Smooth muscle cell of the brain vasculature (primary cell): ENCODE data around the gene RGL4.
A peak's percentile ranks its signal among the peaks of the same experiment; 100 is the strongest.
"Not testable (repeated sequence)": the region's sequence is repeated elsewhere in the genome, so short reads cannot be mapped to it uniquely, and the experiment has no call there.

ENCODE experiments used
- DNase-seq: peaks from one replicate; pipeline ENCODE4 v3.0.0-alpha.2; 2012; ENCODE audit warnings: low read depth, low spot score

RGL4 gene

GRCh38 chr22:23698094-23698493 lies 7.3 kb downstream of the RGL4 start:
- no peak for DNase-seq

- DNase-seq: no peak
Observed at GRCh38 chr22:23698673-23699235, 7.9 kb downstream of the RGL4 start.

- no peak for DNase-seq
Observed at GRCh38 chr22:23700706-23701105, 9.9 kb downstream of the RGL4 start.

- no peak for DNase-seq
Observed at GRCh38 chr22:23704062-23704461, 13.2 kb downstream of the RGL4 start.

GRCh38 chr22:23704829-23705228 lies 14.0 kb downstream of the RGL4 start:
- DNase-seq: no peak

- DNase-seq: no peak
Observed at GRCh38 chr22:23705358-23705757, 14.5 kb downstream of the RGL4 start.

- no peak for DNase-seq
Observed at GRCh38 chr22:23708270-23708669, 17.5 kb downstream of the RGL4 start.

DNA sequence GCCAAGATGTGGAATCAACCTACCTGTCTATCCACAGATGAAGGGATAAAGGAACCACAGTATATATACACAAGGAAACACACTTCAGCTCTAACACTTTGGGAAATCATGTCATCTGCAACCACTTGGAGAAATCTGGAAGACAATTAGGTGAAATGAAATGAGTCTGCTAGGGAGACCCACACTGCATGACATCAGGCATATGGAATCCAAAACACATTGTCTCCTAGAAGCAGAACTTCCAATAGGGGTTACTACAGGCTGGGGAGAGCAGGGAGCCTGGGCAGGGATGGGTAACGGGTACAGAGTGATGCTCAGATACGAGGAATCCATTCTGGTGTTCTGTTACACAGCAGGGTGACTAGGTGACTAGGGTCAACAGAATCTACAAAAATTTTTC lies 18.3 kb downstream of the RGL4 start:
- no peak for DNase-seq

GRCh38 chr22:23712256-23712655 lies 21.4 kb downstream of the RGL4 start:
- DNase-seq: no peak

- DNase-seq: no peak
Observed at GRCh38 chr22:23713696-23714595, 23.1 kb downstream of the RGL4 start.

GRCh38 chr22:23714596-23715578 lies 24.1 kb downstream of the RGL4 start:
- DNase-seq: no peak

- no peak for DNase-seq
Observed at GRCh38 chr22:23715806-23716375, 25.1 kb downstream of the RGL4 start.

GRCh38 chr22:23716811-23717801 lies 26.3 kb downstream of the RGL4 start:
- DNase-seq: peak; percentile 57

GRCh38 chr22:23718371-23719165 lies 27.8 kb downstream of the RGL4 start:
- no peak for DNase-seq

DNA sequence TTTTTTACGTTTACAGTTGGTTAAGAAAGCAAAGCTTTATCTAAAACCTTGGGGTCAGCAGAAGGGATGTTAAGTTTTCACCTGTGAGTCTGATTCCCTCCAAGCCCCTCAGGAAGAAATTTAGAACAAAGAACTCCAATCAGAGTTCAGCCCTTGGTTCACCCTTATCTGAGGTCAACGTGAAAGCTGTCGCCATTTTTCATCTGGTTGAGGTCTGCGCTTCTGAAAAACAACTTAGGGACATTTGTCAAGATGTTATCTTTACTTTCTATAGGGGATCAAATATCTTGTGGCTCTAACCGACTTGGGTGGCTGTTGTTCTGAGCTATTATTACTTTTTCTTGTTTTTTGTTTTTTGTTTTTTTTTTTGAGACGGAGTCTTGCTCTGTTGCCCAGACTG lies 30.0 kb downstream of the RGL4 start:
- no peak for DNase-seq

GRCh38 chr22:23722160-23722559 lies 31.3 kb downstream of the RGL4 start:
- DNase-seq: no peak

- no peak for DNase-seq
Observed at GRCh38 chr22:23722724-23723123, 31.9 kb downstream of the RGL4 start.

DNA sequence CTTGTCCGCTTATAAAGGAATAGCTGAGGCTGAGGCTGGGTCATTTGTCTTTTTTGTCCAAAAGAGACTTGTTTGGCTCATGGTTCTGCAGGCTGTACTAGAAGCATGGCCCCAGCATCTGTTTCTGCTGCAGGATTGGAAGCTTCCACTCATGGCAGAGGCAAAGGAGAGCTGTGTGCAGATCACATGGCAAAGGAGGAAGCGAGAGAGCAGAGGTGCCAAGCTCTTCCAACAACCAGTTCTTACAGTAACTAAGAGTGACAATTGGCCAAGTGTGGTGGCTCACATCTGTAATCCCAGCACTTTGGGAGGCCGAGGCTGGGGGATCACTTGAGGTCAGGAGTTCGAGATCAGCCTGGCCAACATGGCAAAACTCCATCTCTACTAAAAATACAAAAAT lies 37.3 kb downstream of the RGL4 start:
- DNase-seq: not testable (repeated sequence)

DNA sequence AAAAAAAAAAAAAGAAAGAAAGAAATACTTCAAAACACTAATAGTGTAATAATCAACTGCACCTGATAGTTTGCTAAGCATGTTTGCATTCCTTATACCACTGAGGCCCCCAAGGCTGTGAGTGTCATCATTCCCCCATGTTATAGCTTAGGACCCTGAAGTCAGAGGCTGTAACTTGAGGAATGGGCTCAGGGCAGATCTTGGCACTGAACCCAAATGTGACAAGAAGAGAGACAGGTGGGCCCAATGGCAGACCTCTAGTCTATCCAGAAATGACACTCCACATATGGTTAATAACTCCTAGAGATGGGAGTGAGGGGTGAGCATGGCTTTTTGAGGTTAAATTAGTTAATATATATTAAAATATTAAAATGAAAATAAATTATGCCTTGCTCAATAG lies 46.9 kb downstream of the RGL4 start:
- no peak for DNase-seq
